ENCODE results near the gene RFX4. TPM values are rescaled to one million over a fixed set of nuclear protein-coding genes. Genes with fewer than 3 reads are reported as not detected.

RFX4 gene
- total RNA-seq, 6 donors from 2014 or later, result not detected

DNA sequence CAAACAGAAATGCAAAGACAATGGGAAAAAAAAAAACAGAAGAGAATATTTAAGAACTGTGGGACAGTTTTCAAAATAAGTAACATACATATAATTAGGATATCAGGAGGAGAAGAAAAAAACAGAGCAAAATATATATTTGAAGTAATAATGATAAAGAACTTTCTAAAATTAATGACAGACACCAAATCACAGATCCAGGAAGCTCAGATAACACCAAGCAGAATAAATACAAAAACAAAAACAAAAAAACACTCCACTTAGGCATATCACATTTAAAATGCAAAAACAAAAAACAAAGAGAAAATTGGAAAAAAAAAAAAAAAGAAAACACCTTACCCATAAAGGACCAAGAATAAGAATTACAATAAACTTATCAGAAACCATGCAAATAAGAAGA is 9.6 kb upstream of the RFX4 start:
- H3K9me3 ChIP-seq, result no peaks in the 10 kb centered on the region
- H3K27me3 ChIP-seq, result no peaks in the 10 kb centered on the region
- ATAC-seq (ENCODE audit: low FRiP score in 2 of 2) (no peak), DNase-seq (no peak)
- TF ChIP-seq, protein P1, sequence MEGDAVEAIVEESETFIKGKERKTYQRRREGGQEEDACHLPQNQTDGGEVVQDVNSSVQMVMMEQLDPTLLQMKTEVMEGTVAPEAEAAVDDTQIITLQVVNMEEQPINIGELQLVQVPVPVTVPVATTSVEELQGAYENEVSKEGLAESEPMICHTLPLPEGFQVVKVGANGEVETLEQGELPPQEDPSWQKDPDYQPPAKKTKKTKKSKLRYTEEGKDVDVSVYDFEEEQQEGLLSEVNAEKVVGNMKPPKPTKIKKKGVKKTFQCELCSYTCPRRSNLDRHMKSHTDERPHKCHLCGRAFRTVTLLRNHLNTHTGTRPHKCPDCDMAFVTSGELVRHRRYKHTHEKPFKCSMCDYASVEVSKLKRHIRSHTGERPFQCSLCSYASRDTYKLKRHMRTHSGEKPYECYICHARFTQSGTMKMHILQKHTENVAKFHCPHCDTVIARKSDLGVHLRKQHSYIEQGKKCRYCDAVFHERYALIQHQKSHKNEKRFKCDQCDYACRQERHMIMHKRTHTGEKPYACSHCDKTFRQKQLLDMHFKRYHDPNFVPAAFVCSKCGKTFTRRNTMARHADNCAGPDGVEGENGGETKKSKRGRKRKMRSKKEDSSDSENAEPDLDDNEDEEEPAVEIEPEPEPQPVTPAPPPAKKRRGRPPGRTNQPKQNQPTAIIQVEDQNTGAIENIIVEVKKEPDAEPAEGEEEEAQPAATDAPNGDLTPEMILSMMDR (IDR thresholded peaks at IDR 0.05), result no peak
- TF ChIP-seq POLR2A (IDR thresholded peaks at IDR 0.05) (no peak), POLR2AphosphoS5 (IDR thresholded peaks at IDR 0.05) (no peak), EP300 (IDR thresholded peaks at IDR 0.05) (no peak)
- H3K36me3 ChIP-seq, result no peaks in the 10 kb centered on the region
- no peak overlapping the region for H3K27ac ChIP-seq
- no peak overlapping the region for H3K4me3 ChIP-seq
- no peaks in the 10 kb centered on the region for H3K4me1 ChIP-seq

DNA sequence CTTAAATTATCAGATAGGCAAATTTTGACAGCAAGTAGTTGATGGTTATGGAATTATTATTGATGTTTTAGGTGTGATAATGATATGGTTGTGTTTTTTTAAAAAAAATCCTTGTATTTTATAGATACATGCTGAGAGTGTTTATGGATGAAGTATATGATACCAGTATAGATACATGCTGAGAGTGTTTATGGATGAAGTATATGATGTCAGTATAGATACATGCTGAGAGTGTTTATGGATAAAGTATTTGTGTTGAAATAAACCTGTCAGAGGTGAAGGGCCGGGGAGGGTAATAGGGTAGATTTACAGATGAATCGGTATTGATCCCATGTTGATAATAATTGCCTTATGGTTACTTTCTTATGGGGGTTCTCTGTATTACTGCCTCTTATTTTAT is 6.0 kb upstream of the RFX4 start:
- WGBS, 2 donors, result 87 to 90% methylated on average over 2 of the region's 2 CpGs
- ATAC-seq (ENCODE audit: low FRiP score in 2 of 2) (no peak), DNase-seq (no peak)
- TF ChIP-seq POLR2A (IDR thresholded peaks at IDR 0.05) (no peak), EP300 (IDR thresholded peaks at IDR 0.05) (no peak), POLR2AphosphoS5 (IDR thresholded peaks at IDR 0.05) (no peak)
- TF ChIP-seq, protein P1 (IDR thresholded peaks at IDR 0.05), result no peak
- H3K9me3 ChIP-seq, result no peaks in the 10 kb centered on the region
- no peak overlapping the region for H3K4me3 ChIP-seq
- peaks cover 7 to 15% (median 11%) of the 10 kb centered on the region in 4 donors for H3K4me1 ChIP-seq
- H3K27ac ChIP-seq, result no peak overlapping the region
- H3K36me3 ChIP-seq, result no peaks in the 10 kb centered on the region
- peaks cover 4 to 22% (median 15%) of the 10 kb centered on the region in 4 donors for H3K27me3 ChIP-seq

DNA sequence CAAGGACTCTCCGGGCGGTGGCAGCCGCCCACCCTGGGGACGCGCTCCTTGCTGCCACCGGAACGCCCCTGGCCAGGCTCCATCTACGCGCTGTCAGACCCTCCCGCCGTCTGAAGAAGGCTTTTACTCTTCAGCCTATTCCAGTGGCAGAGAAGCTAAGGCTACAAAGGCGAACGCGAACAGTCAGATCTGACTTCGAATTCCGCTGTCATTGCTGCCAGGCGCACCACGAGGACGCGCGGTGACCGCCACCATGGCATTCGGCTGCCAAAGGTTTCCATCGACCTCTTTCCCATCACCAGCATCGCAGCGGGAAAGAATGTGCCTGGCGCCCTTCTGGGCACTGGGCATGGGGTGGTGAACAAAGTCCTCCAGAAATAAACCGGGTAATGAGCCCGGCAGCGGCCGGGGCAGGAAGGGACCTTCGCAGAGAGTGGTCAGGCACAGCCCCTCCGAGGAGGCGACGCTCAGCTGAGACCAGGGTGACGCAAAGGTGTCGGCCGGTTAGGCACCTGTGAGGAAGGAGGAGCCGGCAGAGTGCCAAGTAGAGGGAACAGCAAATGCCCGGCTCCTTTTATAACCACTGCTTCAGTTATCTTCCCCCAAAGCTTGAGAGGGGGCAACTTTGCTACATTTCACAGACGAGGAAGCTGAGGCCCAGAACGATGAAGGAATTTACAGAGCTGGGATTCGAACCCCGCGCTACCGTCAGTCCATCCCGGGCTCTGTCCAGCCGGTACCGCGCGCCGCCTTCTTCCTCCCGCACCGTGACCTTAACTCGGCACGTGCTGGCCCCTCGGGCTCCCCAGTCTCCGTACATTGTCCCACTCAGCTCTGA is 1.9 kb upstream of the RFX4 start:
- 9 to 12% methylated on average over 50 to 52 of the region's 58 CpGs for WGBS, 2 donors
- Histone ChIP-seq H3K36me3 (no peaks in the 10 kb centered on the region), H3K4me1 (peaks cover 17 to 56% (median 38%) of the 10 kb centered on the region in 4 donors), H3K4me3 (peak overlapping the region in 2 of 4 donors; percentile 17 to 25), H3K27me3 (peaks cover 4 to 59% (median 38%) of the 10 kb centered on the region in 4 donors), H3K9me3 (no peaks in the 10 kb centered on the region), H3K27ac (no peak overlapping the region)
- peak in 1 of 2 donors; percentile 5 for ATAC-seq (ENCODE audit: low FRiP score in 2 of 2)
- peak in 1 of 2 donors; percentile 73 for DNase-seq
- TF ChIP-seq POLR2A (IDR thresholded peaks at IDR 0.05) (no peak), EP300 (IDR thresholded peaks at IDR 0.05) (no peak), POLR2AphosphoS5 (IDR thresholded peaks at IDR 0.05) (no peak)
- TF ChIP-seq, protein P1 (IDR thresholded peaks at IDR 0.05), result no peak

DNA sequence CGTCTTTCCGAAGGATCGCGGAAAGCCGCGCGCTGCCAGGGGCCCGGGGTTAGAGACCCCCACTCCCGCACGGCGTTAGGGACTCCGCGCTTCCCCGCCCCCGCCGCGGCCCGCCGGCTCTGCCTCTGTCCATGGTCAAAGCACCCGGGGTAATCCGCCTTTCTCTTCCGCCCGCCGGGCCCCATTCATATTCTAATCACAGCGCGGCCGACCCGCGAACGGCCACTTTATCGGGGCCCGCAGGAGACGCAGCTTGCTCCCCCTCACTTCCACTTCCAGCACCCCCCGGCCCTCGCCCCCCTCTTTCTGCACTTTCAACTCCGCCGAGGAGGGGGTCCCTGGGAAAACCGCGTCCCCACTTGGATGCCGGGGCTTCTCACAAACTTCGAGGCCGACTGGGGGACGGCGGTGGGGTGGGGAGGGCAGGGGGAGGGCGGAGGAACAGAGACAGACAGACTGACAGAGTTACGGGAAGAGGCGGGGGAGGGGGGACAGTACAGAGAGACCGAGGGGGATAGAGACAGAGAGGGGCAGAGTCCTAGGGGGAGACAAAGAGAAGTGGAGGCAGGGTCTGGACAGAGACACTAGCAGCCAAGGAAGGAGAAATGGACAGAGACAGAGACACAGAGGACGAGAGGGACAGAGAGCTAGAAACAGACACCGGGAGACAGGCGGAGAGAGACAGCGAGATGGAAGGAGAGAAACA is 1.1 kb upstream of the RFX4 start:
- Histone ChIP-seq H3K4me3 (peak overlapping the region in 2 of 4 donors; percentile 17 to 25), H3K9me3 (no peaks in the 10 kb centered on the region), H3K36me3 (no peaks in the 10 kb centered on the region), H3K27ac (no peak overlapping the region), H3K4me1 (peaks cover 17 to 61% (median 40%) of the 10 kb centered on the region in 4 donors), H3K27me3 (peaks cover 4 to 67% (median 42%) of the 10 kb centered on the region in 4 donors)
- no peak for TF ChIP-seq EP300 (IDR thresholded peaks at IDR 0.05)
- TF ChIP-seq, protein P1 (IDR thresholded peaks at IDR 0.05), result no peak
- no peak for TF ChIP-seq POLR2A (IDR thresholded peaks at IDR 0.05)
- WGBS, 2 donors, result 3 to 4% methylated on average over 34 to 48 of the region's 52 CpGs
- peak in 1 of 2 donors; percentile 86 for DNase-seq
- peak in 1 of 2 donors; percentile 53 for ATAC-seq (ENCODE audit: low FRiP score in 2 of 2)

Measured in upper lobe of left lung (tissue), 6 donors.